NCI-H1105 (cell line): ENCODE data around the gene ZPLD1.

ENCODE experiments used
- DNase-seq: peaks from one replicate; lab custom pipeline; 2025; lab: John Stamatoyannopoulos, UW

Gene ZPLD1

DNA sequence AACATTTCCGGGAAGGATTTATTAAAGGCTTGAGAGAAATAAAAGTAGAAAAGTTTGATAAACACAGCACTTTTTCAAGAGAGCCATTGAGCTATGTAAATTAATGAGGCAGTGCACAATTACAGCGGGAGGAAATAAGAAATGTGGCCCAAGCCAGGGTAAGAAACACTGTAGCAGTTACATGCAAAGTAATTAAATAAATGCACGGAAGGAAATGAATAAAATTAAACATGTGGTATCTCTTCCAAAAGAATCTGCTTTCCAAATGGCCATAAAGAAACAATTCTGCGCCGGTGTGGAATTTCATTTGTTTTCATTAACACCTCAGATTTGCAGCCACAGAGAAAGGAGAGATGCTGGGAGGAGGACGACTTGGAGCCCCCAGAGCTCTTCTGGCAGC is 35.3 kb downstream of the ZPLD1 start:
- DNase-seq: no peak

DNA sequence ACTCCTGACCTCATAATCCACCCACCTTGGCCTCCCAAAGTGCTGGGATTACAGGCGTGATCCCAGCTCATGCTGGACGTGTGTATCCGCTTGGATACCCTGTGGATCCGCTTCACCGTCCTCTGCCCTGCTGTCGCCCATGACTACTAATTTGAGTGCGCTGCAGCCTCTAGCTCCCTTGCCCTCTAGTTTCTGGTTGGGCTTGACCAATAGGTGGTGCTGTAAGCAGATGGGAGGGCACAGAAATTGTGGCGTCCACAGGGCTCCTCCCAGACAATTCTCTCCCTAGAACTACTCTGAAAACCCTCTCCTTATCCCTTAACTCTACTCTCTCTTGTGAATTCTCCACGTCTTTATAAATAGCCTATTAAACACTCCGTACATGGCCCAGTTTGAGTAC is 36.2 kb downstream of the ZPLD1 start:
- no peak for DNase-seq

DNA sequence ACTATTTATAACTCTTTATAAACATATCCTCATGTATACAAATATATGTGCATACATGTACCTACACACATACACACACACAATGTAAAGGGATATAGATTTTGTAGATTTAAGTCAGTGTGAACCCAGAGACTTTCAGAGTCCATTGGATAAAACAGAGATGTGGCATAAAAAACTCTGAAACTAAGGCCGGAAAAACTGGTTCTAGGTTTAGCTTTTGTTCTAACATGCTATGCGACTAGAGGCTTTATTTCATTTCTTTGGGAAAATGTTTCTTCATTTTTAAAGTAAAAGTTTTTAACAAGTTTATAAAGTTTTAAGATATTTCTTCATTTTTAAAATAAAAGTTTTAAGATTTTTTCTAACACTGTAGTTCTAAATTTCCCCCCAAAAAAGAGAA is 36.7 kb downstream of the ZPLD1 start:
- no peak for DNase-seq

DNA sequence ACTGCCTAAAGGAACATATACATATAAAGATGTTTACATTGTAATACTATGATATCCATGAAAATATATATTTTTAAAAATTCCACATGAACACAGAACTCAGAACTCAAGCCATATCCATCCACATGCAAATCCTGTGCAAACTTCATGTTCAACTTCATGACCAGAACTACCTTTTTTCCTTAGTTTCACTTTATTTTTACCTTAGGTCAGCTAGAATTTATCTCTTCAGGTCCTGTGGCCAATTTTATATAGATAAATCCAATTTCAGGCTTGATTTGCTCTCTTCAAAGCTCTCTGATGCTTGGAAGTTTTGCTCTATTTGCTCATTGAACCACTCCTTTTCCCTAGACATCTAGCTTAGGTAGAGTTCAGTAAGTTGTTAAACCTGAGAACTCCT is 38.8 kb downstream of the ZPLD1 start:
- DNase-seq: no peak

DNA sequence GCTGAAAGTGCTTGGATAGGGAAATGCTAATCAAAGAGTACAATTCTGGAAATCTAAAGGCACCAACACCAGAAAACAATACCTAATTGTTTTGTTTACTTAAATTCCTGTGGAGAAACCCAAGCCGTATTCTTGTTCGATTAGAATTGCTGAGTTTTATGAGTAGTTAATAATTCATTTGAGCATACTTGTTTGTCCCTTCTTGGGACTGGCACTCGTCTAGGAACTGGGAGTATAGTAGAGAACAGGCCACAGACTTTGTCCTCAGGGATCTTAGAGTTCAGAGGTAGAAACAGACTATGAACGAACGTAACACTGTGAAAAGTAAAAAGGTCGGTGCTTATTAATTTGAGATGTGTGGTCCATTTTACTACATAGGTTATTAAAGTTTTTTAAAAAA is 39.4 kb downstream of the ZPLD1 start:
- DNase-seq: no peak

DNA sequence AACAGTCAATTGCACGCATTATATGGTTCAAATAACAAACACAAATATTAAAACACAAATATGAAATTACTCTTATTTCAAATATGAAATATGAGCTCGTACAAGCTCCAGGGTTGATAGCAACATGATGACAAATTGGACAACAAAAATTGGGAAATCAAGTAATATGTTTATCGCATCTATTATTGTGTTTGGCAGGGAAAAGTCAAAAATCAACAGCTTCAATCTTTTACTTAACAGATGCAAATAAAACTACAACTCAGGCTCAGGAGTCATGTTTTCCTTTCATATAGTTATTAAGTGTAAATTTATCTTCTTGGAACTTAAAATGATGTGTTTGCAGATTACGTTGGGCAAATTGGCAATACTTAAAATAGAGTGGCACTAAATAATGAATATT is 41.4 kb downstream of the ZPLD1 start:
- no peak for DNase-seq

DNA sequence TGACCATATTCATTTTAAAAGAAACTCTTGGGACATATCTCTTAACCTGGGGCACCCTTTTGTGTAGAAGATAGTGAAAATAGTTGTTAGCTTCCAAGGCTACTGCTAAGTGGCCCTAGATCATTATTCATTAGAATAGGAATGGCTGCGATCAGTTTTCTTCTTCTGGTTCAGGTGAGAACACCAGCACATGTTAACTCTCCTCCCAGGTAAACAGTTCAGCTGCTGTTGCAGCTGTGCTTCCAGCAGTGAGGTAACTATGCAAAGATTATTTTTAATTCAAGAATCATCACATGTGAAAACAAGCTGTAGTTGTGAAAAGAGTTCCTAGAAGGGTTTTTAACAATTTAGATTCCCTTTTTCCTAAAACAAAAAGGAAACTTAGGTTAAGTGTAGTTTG is 43.3 kb downstream of the ZPLD1 start:
- no peak for DNase-seq

DNA sequence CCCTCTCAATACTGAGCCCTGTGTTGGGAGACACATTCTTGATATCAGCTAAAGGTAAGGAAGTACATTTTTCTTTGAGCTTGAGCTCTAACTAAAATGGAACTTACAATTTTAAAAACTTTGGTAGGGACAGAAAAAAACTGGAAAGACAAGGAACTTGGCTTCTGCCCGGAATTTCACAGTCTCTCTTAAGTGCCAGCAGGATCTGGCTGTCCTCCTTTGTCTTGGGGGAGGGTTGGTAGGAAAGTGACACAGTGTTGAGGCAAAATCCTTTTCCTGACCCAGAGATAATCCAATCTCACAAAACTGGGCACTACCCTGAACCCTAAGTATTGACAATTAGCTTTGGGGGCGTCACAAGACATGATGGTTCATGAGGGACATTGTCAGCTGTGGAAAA is 45.3 kb downstream of the ZPLD1 start:
- DNase-seq: no peak

DNA sequence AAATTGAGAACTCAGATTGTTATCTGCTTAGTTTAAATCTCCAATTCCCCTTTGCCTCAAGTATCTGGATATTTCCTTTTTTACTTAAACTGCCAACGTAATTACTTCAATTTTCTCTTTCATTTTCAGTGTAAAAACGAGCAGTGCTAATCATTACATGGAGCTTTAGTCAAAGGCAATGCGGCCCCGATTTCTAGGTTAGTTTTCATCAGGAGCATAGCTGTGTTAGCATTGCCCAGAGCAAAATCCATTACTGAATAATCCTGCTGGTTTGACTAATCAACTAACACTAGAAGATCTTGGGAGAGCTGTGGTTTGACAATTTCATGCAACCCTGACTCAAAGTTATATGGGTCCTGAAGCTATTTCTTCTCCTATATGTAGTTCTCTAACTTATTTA is 46.2 kb downstream of the ZPLD1 start:
- DNase-seq: no peak

DNA sequence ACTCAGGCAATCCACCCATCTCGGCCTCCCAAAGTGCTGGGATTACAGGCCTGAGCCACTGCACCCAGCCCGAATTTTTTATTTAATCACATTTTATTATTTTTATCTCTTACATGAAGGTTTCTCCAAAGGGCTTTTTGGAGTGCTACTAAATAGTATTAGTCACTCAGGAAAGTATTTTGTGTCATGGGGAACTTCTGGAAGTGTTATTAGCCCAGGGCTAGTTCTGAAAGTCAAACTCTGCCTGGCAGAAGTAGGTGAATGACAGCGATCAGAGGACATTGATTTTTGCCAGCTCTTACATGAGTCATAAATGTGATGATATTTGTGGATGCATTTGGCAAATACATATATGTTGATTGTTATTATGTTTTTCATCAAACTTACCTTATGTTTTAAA is 48.7 kb downstream of the ZPLD1 start:
- no peak for DNase-seq

DNA sequence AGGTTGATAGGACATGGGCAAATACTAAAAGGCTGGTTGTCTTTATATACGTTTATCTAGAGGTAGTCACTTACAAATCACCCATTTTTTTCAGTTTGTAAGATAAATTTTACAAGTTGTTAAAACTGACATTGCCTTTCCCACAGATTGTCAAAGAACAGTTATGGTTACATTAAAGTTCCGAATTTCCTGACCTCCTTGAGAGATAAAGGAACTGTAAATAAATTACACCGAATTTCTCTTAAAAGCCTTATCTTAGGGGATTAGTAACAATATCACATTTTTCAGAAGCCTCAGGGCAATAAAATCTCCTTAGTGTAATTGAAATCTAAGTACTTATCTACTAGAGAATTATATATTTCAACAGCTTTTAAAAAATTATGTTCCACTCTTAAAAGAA is 49.5 kb downstream of the ZPLD1 start:
- DNase-seq: no peak

DNA sequence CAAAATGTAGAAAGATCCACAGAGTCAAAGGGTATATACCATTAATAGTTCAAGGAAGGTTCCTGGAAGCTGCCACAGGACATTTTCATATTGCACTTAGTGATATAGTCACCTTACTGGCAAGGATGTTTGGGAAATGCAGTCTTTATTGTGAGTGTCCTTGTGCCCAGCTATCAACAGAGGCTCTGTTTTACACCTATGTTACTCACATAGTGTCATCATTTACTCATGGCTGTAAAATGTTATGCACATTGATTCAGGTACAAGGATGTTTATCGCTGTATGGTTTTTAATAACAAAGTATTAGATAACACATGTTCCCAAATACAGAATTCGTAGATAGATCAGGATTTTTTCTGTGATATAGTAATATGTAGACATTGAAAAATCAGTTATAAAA is 50.9 kb downstream of the ZPLD1 start:
- DNase-seq: no peak

DNA sequence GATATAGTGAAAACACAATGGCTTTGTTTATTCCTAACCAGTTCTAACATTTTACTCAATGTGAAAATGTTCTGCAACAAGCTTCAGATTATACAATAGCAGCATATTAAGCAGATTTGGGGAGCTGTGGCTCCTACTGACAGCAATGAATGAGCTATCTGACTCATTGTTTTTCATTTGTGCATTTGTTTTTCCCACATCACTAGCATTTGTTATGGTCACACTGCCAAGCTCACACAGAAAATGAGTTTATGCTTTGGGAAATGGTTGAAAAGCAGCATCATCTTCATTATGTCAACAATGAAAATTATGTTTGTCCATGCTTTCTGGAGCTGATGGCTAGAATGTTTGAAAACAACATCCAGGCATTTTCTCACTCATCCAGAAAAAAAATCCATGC is 53.5 kb downstream of the ZPLD1 start:
- no peak for DNase-seq

DNA sequence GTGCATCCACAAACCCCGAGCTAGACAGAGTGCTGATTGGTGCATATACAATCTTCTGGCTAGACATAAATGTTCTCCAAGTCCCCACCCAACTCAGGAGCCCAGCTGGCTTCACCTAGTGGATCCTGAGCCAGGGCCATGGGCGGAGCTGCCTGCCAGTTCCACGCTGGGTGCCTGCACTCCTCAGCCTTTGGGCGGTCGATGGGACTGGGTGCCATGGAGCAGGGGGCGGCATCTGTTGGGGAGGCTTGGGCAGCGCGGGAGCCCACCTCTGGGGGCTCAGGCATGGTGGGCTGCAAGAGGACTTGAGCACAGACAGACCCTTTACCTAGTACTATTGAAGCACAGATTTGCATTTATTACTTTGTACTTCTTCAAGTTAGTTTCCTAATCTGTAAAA is 57.5 kb downstream of the ZPLD1 start:
- DNase-seq: no peak

DNA sequence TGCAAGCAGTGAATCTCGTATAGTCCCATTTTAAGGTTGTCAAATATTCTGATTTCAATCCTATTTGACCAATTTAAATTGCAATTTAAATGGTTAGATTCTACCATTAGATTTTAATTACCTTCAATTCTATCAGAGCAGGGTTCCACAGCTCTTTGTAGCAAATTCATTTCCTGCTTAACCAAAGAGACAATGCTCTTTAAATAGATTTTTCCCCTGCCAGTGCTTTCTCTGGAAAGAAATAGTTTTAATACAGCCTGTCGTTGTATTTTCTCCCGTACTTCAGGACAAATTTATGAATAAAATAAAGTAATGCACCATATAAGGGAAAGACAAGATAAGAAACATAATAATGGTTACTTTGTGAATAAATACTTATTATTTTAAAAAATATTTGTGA is 62.8 kb downstream of the ZPLD1 start:
- no peak for DNase-seq

DNA sequence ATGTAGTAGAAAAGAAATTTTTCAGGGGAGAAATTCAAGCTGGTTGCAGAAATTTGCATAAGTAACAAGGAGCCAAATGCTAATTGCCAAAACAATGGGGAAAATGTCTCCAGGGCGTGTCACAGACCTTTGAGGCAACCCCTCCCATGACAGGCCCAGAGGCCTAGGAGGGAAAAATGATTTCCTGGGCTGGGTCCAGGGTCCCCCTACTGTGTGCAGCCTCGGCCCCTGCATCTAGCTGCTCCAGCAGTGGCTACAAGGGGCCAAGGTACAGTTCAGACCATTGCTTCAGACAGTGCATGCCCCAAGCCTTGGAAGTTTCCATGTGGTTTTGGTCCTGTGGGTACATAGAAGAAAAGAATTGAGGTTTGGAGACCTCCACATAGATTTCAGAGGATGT is 70.7 kb downstream of the ZPLD1 start:
- no peak for DNase-seq

DNA sequence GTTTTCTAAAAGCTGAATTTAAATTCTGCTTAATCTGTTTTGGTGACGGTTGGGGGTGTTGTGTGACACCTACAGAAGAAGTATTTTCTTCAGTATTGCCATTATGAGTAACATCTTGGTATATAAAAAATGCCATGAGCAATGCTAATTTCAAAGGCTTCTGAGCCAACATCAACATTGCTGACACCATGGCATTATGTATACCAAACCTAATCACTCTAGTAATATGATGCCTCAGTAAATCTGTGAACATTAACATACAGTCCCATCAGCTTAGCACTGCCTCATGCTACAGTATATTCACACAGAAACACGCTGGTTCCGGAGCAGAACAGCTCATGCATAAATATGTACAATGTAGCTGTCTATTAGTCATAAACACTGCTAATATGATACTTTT is 75.8 kb downstream of the ZPLD1 start:
- no peak for DNase-seq

DNA sequence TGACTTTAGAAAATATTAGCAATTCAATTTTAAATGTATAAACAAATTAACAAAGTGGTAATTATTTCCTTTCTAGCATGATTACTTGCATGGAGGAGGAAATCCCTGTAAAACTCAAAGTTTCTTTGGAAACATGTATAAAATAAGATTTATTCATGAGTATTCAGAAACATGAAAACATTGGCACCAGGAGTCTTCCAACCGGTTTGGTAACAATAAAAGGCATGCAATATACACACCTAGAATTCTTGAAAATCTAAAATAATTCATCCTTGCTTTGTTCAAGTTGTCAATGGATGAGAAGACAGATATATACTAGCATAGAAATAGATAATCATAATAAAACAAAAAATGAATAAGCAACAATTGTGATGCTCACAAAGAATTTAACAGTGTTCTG is 76.4 kb downstream of the ZPLD1 start:
- no peak for DNase-seq

DNA sequence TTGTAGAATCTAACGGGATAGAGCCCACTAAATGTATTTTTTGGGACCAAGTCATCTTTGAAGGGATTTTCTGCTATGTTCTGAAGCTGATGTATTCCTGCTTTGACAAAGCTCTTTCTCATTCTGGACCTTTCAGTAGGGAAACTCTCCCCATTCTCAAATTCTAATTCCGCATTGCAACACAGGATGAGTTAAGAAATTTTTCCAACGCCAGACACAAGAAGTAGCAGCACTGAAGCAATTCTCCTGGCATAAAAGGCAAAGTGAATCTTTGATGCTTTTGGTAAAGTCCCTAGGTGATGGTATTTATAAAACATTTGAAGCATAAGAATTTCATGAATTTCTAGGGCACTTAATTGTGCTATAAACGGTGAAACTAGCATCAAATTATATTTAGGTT is 76.8 kb downstream of the ZPLD1 start:
- DNase-seq: no peak

DNA sequence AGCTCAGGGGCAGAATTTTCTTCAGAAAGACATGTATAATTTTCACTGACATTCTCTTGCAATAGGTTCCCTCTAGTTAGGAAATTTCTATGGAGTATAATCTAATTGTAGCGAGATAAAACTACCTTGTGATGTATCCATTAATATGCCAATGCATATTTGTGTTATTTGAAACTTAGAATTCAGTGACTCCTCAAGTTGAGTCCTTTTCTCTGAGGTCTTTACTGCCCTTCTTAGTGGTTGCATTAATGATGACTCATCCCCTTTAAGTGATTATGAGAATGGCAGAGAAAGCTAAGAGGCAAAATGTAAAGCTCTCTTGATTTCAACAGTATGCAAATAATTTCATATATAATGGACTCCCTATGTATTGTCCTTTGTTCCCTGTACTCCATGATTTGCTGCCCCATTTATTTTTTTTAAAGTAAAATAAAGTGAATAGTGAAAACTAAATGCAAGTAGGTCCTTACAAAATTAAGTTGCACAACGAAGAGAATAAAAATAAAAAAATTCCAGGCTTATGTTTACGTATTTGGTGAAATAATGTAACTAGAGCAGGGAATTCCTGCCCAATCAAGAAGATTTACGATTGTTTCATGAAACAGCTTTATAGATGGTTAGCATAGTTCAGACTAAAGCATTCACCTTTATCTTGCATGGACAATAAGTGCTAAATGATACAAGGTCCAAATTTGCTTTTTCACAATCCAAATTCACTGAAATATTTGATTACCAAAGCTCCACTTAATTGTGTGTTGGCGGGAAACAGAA is 78.1 kb downstream of the ZPLD1 start:
- no peak for DNase-seq

DNA sequence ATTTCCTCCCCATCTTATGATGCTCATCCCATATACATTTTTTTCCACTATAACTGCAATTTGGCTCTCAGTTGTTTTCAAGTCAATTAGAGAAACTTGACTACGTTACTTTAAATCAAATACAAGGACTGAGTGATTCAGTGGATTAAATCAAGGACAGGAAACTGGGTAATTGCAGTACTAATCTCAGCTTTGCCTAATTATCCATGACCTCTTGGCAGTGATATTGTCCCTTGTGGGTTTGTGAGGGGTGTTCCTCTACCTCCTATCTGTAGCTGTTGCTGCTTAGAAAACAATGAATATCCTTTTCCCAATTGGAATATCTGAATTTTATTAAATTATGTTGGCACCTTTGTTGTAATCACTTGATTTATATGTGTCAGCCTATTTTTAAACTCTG is 79.4 kb downstream of the ZPLD1 start:
- peak; percentile 63 for DNase-seq

DNA sequence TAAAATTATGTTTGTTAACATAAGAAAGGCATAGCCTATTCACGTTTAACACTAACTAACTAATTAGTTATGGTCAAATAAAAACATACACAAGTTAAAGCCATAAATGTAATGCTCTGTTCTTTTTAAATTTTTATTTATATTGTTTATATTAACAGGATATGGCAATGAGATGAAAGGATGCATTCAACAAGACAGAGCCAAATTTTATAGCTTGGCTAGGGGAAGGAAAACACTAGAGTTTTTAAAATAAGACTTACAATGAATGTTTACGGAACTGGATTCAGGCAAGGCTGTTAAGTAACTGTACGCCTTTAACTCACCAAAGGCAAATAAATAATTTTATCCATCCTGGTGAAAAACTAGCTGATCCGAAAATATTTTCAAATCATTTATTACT is 86.4 kb downstream of the ZPLD1 start:
- no peak for DNase-seq

DNA sequence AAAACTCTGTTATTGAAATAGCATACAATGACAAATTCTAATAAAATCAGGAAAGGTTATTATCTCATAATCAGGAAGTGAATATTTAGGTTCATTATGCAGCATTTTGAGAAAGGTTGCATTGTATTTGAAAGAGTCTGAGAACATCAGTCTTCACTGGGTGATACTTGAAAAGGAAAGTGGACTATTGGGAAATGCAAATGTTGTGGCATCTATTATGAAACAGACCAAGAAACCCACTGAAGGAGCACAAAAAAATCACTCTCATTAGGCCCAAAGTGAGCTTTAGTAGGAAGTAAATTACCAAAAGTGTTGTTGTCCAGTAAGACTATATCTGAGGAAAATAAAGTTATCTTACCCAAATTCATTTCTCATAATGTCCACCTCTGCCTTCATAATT is 90.8 kb downstream of the ZPLD1 start:
- no peak for DNase-seq

DNA sequence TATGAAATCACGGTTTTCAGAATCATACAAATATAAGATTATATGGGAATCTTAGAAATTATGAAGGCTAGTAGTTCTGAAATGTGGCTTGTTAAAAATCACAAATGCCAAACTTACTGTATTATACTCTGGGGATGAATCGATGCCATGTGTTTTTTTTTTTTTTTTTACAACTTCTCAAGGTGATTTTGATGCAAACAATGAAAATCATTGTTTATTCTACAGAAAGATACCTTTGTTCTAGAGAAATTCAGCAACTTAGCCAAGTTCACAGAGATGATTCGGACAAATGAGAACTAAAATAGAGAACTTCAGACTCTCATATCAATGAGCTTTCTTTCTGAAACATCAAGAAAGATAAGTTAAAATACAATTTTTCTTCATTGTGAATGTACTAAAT is 92.0 kb downstream of the ZPLD1 start:
- no peak for DNase-seq

DNA sequence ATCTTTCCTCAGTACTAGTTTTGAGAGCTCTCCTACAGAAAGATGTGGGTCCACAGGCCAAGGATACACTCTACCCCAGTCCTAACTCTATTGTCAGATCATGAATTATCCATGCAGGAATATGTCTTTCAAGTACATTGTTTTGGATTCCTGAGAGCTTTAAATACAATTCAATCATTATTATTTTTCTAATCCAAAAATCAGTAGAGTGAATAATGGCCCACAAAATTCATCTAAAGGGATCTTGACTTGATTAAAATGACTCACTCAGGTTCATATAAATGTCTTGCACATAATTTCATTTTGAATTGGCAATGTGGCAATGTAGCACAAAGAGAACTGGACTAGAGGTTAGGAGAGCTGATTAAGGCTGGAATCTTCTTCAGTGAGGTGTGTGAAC is 93.9 kb downstream of the ZPLD1 start:
- DNase-seq: no peak
